Forelimb muscle (tissue), 1 donor: ENCODE data around the gene TAF11L5. TPM values are rescaled to one million over a fixed set of nuclear protein-coding genes. Genes with fewer than 3 reads are reported as not detected.
"Not testable (repeated sequence)": the region's sequence is repeated elsewhere in the genome, so short reads cannot be mapped to it uniquely, and the experiment has no call there.

Source experiments
- DNase-seq: peaks from one replicate; pipeline ENCODE4 v3.0.0-alpha.2; 2013; ENCODE audit warnings: low read depth
- polyA plus RNA-seq: library from polyadenylated mRNA; unstranded; fragments of 120-200 nt; gene quantifications from one replicate; pipeline ENCODE4 v1.2.1, GENCODE V29; 2013; ENCODE audit not compliant: insufficient read length

The TAF11L5 gene
- polyA plus RNA-seq = not detected

- DNase-seq = not testable (repeated sequence)
These were observed at the start of gene TAF11L5 for GRCh38 chr5:17524935-17525334. TAF11L5 (plus strand) TSS chr5:17525235.

- no peak for DNase-seq
These were observed 48.0 kb upstream of the TAF11L5 start for GRCh38 chr5:17477043-17477442.

GRCh38 chr5:17477573-17478265 lies 47.3 kb upstream of the TAF11L5 start:
- no peak for DNase-seq

GRCh38 chr5:17481378-17481777 lies 43.7 kb upstream of the TAF11L5 start:
- no peak for DNase-seq

DNA sequence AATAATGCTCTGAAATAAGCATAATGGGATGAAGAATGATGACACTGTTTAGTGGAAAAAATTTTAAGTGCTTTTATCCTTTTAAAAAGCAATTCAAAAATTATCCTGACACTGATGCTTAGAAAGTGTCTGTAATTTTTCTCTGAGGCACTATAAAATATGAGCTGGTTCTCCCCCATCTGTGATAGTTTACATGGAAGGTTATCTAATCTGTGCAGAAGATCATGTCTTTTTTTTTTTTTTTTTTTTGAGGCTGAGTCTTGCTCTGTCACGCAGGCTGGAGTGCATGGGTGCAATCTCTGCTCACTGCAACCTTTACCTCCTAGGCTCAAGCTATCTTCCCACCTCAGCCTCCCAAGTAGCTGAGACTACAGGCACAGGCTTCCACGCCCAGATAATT lies 42.2 kb upstream of the TAF11L5 start:
- no peak for DNase-seq

DNA sequence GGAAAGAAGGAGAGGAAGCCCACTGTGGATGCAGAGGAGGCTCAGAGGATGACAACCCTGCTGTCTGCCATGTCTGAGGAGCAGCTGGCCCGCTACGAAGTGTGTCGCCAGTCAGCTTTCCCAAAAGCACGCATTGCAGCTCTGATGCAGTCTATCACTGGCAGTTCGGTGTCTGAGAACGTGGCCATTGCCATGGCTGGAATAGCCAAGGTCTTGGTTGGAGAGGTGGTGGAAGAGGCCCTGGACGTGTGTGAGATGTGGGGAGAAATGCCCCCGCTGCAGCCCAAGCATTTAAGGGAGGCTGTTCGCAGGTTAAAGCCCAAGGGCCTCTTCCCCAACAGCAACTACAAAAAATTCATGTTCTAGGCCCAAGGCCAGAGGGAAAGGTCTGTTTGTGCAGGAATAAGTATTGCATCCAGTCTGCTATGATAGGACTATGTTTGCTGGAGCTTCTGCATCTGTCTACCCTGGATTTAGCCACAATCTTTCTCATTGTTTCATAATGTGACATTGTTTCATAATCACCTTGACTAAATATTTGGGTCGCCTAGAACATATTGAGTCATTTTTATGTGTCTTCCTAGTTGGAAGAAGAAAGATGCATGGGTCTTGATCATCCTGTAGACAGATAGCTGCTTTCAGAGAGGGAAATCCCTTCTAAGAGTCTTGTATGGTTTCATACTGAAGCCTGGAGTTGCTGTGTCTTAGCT lies 38.4 kb upstream of the TAF11L5 start:
- not testable (repeated sequence) for DNase-seq

GRCh38 chr5:17487174-17487512 lies 37.9 kb upstream of the TAF11L5 start:
- no peak for DNase-seq

DNA sequence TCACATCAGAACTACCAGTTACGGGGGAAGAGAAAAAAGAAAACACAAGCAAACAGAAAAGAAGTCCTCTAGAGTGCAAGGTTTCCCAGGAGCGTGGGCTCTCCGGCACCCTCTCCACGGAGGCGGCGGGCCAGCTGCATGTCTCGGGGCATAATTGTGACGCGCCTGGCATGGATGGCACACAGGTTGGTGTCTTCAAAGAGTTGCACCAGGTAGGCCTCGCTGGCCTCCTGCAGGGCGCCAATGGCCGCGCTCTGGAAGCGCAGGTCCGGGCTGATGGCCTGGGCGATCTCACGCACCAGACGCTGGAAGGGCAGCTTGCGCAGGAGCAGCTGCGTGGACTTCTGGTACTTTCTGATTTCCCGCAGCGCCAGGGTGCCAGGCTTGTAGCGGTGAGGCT lies 33.8 kb upstream of the TAF11L5 start:
- not testable (repeated sequence) for DNase-seq

- no peak for DNase-seq
These were observed 32.3 kb upstream of the TAF11L5 start for GRCh38 chr5:17492770-17493169.

- no peak for DNase-seq
These were observed 27.6 kb upstream of the TAF11L5 start for GRCh38 chr5:17497446-17497845.

DNA sequence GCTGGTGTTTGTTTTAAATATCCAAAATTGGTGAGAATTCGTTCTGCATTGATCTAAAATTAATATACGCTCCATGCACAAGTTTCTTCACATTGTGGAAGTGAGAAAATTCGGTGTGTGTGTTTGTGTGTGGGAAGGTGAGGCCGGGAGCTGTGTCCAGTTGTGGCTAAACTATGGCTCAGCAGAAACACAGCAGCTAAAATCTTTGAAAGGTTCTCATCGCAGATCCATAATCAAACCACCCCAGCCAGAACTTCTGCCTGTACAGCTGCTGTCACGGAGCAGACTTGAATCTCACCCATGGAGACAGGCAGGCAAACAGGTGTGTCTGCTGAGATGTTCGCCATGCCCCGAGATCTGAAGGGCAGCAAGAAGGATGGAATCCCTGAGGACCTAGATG lies 27.1 kb upstream of the TAF11L5 start, which contains the start of gene TAF11L2:
Gene TAF11L2, plus strand, starts transcription at position 301 of the 400 bp plus-strand sequence.
- not testable (repeated sequence) for DNase-seq

DNA sequence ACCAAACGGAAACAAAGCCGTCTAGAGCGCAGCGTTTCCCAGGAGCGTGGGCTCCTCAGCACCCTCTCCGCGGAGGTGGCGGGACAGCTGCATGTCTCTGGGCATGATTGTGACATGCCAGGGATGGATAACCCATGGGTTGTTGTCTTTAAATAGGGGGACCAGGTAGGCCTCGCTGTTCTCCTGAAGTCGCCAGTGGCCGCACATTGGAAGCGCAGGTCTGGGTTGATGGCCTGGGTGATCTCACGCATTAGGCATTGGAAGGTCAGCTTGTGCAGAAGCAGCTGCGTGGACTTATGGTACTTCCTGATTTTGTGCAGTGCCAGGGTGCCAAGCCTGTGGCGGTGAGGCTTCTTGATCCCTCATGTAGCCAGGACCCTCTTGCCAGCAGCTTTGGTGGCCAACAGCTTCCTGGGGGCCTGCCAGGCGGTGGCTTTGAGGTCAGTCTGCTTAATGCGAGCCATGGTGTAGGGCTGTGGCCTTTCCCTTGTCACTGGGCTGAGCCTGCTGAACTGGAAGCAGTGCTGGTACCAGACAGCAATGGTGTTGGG lies 13.2 kb upstream of the TAF11L5 start:
- DNase-seq = no peak

GRCh38 chr5:17517526-17517925 lies 7.5 kb upstream of the TAF11L5 start:
- DNase-seq = not testable (repeated sequence)

DNA sequence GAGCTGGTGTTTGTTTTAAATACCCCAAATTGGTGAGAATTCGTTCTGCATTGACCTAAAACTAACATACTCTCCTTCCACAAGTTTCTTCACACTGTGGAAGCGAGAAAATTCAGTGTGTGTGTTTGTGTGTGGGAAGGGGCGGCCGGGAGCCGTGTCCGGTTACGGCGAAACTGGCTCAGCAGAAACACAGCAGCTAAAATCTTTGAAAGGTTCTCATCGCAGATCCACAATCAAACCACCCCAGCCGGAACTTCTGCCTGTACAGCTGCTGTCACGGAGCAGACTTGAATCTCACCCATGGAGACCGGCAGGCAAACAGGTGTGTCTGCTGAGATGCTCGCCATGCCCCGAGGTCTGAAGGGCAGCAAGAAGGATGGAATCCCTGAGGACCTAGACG lies 7.0 kb upstream of the TAF11L5 start, which contains the start of gene TAF11L3:
Gene TAF11L3, plus strand, starts transcription at position 301 of the 400 bp plus-strand sequence.
- not testable (repeated sequence) for DNase-seq

GRCh38 chr5:17519508-17519907 lies 5.5 kb upstream of the TAF11L5 start:
- DNase-seq = not testable (repeated sequence)

- DNase-seq = not testable (repeated sequence)
These were observed 3.5 kb upstream of the TAF11L5 start, which contains the start of gene TAF11L4 for GRCh38 chr5:17521501-17521900. TAF11L4 (plus strand) TSS chr5:17521801.

DNA sequence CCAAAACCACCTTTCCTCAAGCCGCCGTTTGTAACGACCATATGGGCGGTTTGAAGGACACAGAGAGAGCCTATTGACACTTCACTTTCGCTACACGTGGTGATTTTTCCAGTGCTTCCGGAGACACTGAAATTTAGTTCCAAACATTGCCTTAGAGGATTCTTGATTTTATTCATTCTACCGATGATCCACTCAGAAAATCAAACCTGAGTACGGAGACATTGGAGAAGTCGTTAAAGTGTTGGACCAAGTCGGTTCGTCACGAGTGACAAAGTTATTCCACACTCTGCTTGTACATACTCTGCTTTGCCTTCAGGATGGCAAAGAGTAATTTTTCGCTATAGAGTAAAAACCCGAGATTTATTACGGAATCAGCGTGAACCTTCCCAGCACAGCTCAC lies 1.5 kb downstream of the TAF11L5 start:
- not testable (repeated sequence) for DNase-seq

DNA sequence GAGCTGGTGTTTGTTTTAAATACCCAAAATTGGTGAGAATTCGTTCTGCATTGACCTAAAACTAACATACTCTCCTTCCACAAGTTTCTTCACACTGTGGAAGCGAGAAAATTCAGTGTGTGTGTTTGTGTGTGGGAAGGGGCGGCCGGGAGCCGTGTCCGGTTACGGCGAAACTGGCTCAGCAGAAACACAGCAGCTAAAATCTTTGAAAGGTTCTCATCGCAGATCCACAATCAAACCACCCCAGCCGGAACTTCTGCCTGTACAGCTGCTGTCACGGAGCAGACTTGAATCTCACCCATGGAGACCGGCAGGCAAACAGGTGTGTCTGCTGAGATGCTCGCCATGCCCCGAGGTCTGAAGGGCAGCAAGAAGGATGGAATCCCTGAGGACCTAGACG lies 3.3 kb downstream of the TAF11L5 start, which contains the start of gene TAF11L6:
Gene TAF11L6, plus strand, starts transcription at position 301 of the 400 bp plus-strand sequence.
- not testable (repeated sequence) for DNase-seq
